Medulla oblongata (tissue), 1 donor: ENCODE results near the gene KRTAP12-3.
"Not testable (repeated sequence)": the region's sequence is repeated elsewhere in the genome, so short reads cannot be mapped to it uniquely, and the experiment has no call there.

Source experiments
- DNase-seq: peaks from one replicate; pipeline ENCODE4 v3.0.0-alpha.2; 2015; ENCODE audit errors: extremely low spot score

Gene KRTAP12-3

DNA sequence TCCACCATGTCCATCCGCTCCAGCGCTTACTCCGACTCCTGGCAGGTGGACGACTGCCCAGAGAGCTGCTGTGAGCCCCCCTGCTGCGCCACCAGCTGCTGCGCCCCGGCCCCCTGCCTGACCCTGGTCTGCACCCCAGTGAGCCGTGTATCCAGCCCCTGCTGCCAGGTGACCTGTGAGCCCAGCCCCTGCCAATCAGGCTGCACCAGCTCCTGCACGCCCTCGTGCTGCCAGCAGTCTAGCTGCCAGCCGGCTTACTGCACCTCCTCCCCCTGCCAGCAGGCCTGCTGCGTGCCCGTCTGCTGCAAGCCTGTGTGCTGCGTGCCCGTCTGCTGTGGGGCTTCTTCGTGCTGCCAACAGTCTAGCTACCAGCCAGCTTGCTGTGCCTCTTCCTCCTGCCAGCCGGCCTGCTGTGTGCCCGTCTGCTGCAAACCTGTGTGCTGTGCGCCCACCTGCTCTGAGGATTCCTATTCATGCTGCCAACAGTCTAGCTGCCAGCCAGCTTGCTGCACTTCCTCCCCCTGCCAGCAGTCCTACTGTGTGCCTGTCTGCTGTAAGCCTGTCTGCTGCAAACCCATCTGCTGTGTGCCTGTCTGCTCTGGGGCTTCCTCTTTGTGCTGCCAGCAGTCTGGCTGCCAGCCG is 30.4 kb upstream of the KRTAP12-3 start:
- DNase-seq: not testable (repeated sequence)

GRCh38 chr21:44627831-44628233 is 29.9 kb upstream of the KRTAP12-3 start:
- DNase-seq: not testable (repeated sequence)

GRCh38 chr21:44628707-44629391 is 28.9 kb upstream of the KRTAP12-3 start:
- DNase-seq: no peak

GRCh38 chr21:44630440-44630839 is 27.3 kb upstream of the KRTAP12-3 start:
- DNase-seq: no peak

GRCh38 chr21:44632067-44632466 is 25.7 kb upstream of the KRTAP12-3 start:
- DNase-seq: no peak

DNA sequence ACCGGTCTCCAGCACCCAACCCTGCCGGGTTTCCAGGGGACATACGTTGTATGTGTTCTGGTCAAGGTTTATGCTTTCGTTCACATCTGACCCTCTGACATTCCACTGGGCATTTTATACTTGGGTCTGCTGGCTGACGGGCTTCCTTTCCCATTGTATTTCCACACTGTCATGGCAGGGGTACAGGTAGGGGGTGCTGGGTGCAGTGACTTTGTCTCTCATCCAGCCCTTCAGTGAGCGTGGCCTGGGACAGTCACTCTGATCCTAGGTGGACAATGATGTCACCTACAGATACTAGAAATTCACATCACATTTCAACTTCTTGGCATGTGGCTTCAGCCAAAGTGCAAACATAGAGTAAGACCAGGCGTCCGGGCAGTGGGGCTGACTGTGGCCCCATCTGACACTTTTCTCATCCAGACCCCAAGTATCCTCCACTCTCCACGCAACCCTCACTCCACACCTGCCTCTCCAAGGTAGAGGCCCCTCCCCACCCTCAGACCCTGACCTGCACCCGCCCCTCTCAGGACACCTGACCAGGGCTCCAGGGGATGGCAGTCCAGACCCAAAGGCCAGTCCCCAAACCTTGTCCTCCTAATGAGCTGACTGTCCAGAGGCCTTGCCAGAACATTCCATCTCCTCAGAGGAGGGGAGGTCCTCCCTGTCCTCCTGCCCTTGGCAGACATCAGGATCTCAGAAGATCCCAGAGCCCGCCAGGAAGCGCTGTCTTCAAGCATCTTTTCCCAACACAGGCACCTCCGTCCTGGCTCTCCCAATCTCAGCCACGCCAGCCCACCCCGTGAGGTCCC is 21.3 kb upstream of the KRTAP12-3 start:
- no peak for DNase-seq

- no peak for DNase-seq
These were observed 20.5 kb upstream of the KRTAP12-3 start, which contains the start of gene KRTAP10-10 for GRCh38 chr21:44637018-44637850. Gene KRTAP10-10, plus strand, starts transcription at chr21:44637356. Its CDS starts 62 bp downstream, at chr21:44637418.

- DNase-seq: not testable (repeated sequence)
These were observed 19.8 kb upstream of the KRTAP12-3 start for GRCh38 chr21:44637851-44638348.

GRCh38 chr21:44638506-44639330 is 19.0 kb upstream of the KRTAP12-3 start:
- DNase-seq: not testable (repeated sequence)

- no peak for DNase-seq
These were observed 18.4 kb upstream of the KRTAP12-3 start for GRCh38 chr21:44639331-44639655.

GRCh38 chr21:44640761-44641160 is 17.0 kb upstream of the KRTAP12-3 start:
- DNase-seq: no peak

DNA sequence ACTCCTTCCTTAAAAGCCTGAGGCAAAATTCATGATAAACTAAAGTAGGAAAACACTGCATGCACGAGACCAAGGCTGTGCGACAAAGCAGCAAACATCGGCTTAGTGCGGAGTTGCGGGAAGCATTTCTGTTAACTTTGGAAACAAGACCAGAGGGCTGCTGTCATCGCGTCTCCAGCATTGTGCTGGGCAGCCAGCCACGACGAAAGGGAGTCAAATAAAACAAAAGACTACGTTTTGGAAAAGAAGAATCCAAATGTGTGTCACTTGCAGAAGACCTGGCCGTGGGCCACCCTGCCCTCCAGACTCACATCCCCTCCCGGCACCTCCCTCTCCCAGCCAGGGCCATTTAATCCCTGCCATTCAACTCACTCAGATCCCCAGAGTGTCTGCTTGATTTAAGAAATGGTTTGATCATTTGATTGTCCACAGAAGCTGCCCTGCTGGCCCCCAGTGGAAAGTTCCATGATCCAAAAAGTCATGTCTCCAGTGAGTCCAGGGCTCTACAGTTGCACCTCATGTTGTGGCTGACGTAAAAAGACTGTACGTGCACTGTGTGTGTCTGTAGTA is 13.9 kb upstream of the KRTAP12-3 start:
- no peak for DNase-seq

GRCh38 chr21:44644878-44645277 is 12.9 kb upstream of the KRTAP12-3 start:
- no peak for DNase-seq

- DNase-seq: not testable (repeated sequence)
These were observed 11.1 kb upstream of the KRTAP12-3 start, which contains the start of gene KRTAP10-11 for GRCh38 chr21:44646366-44647221. Gene KRTAP10-11, plus strand, starts transcription at chr21:44646414. Its CDS starts 45 bp downstream, at chr21:44646459.

DNA sequence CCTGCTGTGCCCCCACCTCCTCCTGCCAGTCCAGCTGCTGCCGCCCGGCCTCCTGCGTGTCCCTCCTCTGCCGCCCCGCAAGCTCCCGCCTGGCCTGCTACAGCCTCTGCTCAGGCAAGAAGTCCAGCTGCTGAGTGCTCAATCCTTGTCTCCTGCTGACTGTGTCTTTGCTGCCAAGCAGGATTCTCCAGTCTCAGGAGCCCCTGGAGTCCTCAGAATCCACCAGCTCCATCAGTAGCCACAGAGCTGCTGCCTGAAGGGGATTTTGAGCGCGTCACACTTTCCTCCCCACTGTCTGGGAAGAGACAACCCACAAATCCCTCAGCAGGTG is 10.5 kb upstream of the KRTAP12-3 start:
- DNase-seq: no peak

- DNase-seq: no peak
These were observed 9.0 kb upstream of the KRTAP12-3 start for GRCh38 chr21:44648557-44649311.

DNA sequence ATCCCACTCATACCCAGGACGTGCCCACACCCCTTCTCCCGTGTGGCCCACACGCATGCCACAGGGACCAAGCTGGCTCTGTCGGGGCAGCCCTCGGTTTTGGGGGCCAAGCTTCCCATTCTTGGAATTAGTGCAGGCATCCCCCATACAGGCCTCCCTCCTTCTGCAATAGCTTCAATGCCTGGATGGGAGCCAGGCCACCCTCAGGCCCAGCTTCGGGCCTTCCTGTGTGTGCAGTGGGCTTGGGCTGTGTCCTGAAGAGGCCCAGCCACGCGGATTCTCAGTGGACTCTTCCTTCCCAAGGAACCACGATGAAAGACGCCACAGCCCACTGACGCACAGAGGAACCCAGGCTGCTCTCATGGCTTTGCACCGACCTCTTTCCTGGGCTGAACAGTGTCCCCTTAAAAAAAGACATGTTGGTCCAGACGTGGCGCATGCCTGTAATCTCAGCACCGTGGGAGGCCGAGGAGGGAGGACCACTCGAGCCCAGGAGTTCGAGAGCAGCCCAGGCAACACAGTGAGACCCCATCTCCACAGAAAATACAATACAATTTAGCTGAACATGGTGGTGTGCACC is 8.1 kb upstream of the KRTAP12-3 start:
- no peak for DNase-seq

GRCh38 chr21:44650265-44650972 is 7.3 kb upstream of the KRTAP12-3 start:
- DNase-seq: no peak
